ENCODE results near the gene PTBP1.

GRCh38 chr19:754530-754929 lies 42.7 kb upstream of the PTBP1 start:
- TF ChIP-seq, protein P1, sequence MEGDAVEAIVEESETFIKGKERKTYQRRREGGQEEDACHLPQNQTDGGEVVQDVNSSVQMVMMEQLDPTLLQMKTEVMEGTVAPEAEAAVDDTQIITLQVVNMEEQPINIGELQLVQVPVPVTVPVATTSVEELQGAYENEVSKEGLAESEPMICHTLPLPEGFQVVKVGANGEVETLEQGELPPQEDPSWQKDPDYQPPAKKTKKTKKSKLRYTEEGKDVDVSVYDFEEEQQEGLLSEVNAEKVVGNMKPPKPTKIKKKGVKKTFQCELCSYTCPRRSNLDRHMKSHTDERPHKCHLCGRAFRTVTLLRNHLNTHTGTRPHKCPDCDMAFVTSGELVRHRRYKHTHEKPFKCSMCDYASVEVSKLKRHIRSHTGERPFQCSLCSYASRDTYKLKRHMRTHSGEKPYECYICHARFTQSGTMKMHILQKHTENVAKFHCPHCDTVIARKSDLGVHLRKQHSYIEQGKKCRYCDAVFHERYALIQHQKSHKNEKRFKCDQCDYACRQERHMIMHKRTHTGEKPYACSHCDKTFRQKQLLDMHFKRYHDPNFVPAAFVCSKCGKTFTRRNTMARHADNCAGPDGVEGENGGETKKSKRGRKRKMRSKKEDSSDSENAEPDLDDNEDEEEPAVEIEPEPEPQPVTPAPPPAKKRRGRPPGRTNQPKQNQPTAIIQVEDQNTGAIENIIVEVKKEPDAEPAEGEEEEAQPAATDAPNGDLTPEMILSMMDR (IDR thresholded peaks at IDR 0.05), result no peak
- TF ChIP-seq POLR2A (IDR thresholded peaks at IDR 0.05) (no peak), EP300 (IDR thresholded peaks at IDR 0.05) (no peak)
